WTC11 (cell line): Measurements from ENCODE around the gene CNKSR3. TPM values are rescaled to one million over a fixed set of nuclear protein-coding genes. Genes with fewer than 3 reads are reported as not detected.

Experiments
- ATAC-seq: fragments of 200-7000 bp; cut with Tn5 transposase; 2 replicates; pipeline ENCODE4 v1.10.0; 2021; ENCODE audit warnings: mild to moderate bottlenecking, moderate library complexity
- CTCF ChIA-PET: fragments of 300-600 bp; sonication (Branson Sonifier 250); formaldehyde crosslinking; loops from one replicate; lab custom pipeline; 2021; ENCODE audit warnings: antibody characterized with exemption; lab: Charles Lee
- POLR2A ChIA-PET: fragments of 350-600 bp; sonication (Branson Sonifier 250); formaldehyde crosslinking; loops from one replicate; lab custom pipeline; 2021; ENCODE audit warnings: antibody characterized with exemption; lab: Charles Lee
- DNase-seq: peaks from one replicate; pipeline ENCODE4 v3.0.0; 2021; ENCODE audit warnings: low spot score
- H3K27ac Mint-ChIP-seq: 2 replicates; pipeline ENCODE4 v1.8.0; 2021; ENCODE audit warnings: mixed read lengths
- H3K27me3 Mint-ChIP-seq: 2 replicates; pipeline ENCODE4 v1.8.0; 2021; ENCODE audit warnings: low read depth, mild to moderate bottlenecking, moderate library complexity, mixed read lengths
- H3K36me3 Mint-ChIP-seq: 2 replicates; pipeline ENCODE4 v1.8.0; 2021; ENCODE audit warnings: mixed read lengths
- H3K4me1 Mint-ChIP-seq: 2 replicates; pipeline ENCODE4 v1.8.0; 2022; ENCODE audit warnings: mixed read lengths
- H3K4me3 Mint-ChIP-seq: 2 replicates; pipeline ENCODE4 v1.8.0; 2021; ENCODE audit warnings: mild to moderate bottlenecking, moderate library complexity, mixed read lengths
- H3K9me3 Mint-ChIP-seq: 2 replicates; pipeline ENCODE4 v1.8.0; 2021; ENCODE audit warnings: mixed read lengths
- JUN ChIP-seq: sonication (generic); formaldehyde crosslinking; IDR thresholded peaks from 2 replicates; pipeline ENCODE4 v1.8.0; 2023; ENCODE audit warnings: mild to moderate bottlenecking, missing genetic modification reagents
- KAT7 ChIP-seq: sonication (generic); formaldehyde crosslinking; IDR thresholded peaks from 2 replicates; pipeline ENCODE4 v1.8.1; 2023; ENCODE audit warnings: missing genetic modification reagents, mild to moderate bottlenecking, borderline replicate concordance
- MXD4 ChIP-seq: fragments of 250-450 bp; sonication (Bioruptor Pico); IDR thresholded peaks from 2 replicates; pipeline ENCODE4 v1.8.0; 2021; ENCODE audit warnings: mild to moderate bottlenecking, moderate library complexity, borderline replicate concordance
- RELA ChIP-seq: sonication (generic); formaldehyde crosslinking; IDR thresholded peaks from 2 replicates; pipeline ENCODE4 v1.8.1; 2022; ENCODE audit warnings: missing genetic modification reagents, mild to moderate bottlenecking, borderline replicate concordance
- RORB ChIP-seq: fragments of 250-450 bp; sonication (Bioruptor Pico); IDR thresholded peaks from 2 replicates; pipeline ENCODE4 v1.9.0; 2021; ENCODE audit warnings: mild to moderate bottlenecking
- SMAD3 ChIP-seq: sonication (generic); formaldehyde crosslinking; IDR thresholded peaks from 2 replicates; pipeline ENCODE4 v1.8.0; 2022; ENCODE audit warnings: missing genetic modification reagents, mild to moderate bottlenecking, borderline replicate concordance
- SMAD4 ChIP-seq: sonication (generic); formaldehyde crosslinking; IDR thresholded peaks from 2 replicates; pipeline ENCODE4 v1.8.0; 2022; ENCODE audit warnings: mild to moderate bottlenecking, missing genetic modification reagents
- TEAD4 ChIP-seq: sonication (generic); formaldehyde crosslinking; IDR thresholded peaks from 2 replicates; pipeline ENCODE4 v1.8.0; 2022; ENCODE audit warnings: mild to moderate bottlenecking, missing genetic modification reagents
- TP53 ChIP-seq: sonication (generic); formaldehyde crosslinking; IDR thresholded peaks from 2 replicates; pipeline ENCODE4 v1.8.1; 2023; ENCODE audit warnings: mild to moderate bottlenecking, missing genetic modification reagents
- ZNF263 ChIP-seq: sonication (generic); formaldehyde crosslinking; IDR thresholded peaks from 2 replicates; pipeline ENCODE4 v1.8.1; 2022; ENCODE audit warnings: low read depth, mild to moderate bottlenecking, moderate library complexity, missing genetic modification reagents
- ZNF317 ChIP-seq: sonication (generic); formaldehyde crosslinking; IDR thresholded peaks from 2 replicates; pipeline ENCODE4 v1.8.1; 2023; ENCODE audit warnings: low read depth, mild to moderate bottlenecking, moderate library complexity, missing genetic modification reagents, borderline replicate concordance
- ZNF416 ChIP-seq: fragments of 250-450 bp; sonication (Bioruptor Pico); IDR thresholded peaks from 2 replicates; pipeline ENCODE4 v1.9.0; 2021; ENCODE audit warnings: mild to moderate bottlenecking, inconsistent platforms
- total RNA-seq: library from RNA; stranded (reverse); gene quantifications from 3 replicates; pipeline ENCODE4 v1.2.3, GENCODE V29; 2021
- TF ChIP-seq, protein P1 (sequence below): sonication (generic); formaldehyde crosslinking; conservative IDR thresholded peaks from 2 replicates; pipeline ENCODE4 v1.8.1; 2023; ENCODE audit warnings: mild to moderate bottlenecking, low read depth, missing genetic modification reagents, moderate library complexity
- TF ChIP-seq, protein P2 (sequence below): sonication (generic); formaldehyde crosslinking; IDR thresholded peaks from 2 replicates; pipeline ENCODE4 v1.8.1; 2023; ENCODE audit warnings: mild to moderate bottlenecking, missing genetic modification reagents
- TF ChIP-seq, protein P3 (sequence below): sonication (generic); formaldehyde crosslinking; IDR thresholded peaks from 2 replicates; pipeline ENCODE4 v1.8.0; 2022; ENCODE audit warnings: mild to moderate bottlenecking, missing genetic modification reagents
- TF ChIP-seq, protein P4 (sequence below): sonication (generic); formaldehyde crosslinking; IDR thresholded peaks from 2 replicates; pipeline ENCODE4 v1.8.0; 2022; ENCODE audit warnings: mild to moderate bottlenecking, missing genetic modification reagents
- TF ChIP-seq, protein P5 (sequence below): fragments of 250-450 bp; sonication (Bioruptor Pico); IDR thresholded peaks from 2 replicates; pipeline ENCODE4 v1.8.0; 2021; ENCODE audit warnings: mild to moderate bottlenecking
- TF ChIP-seq, protein P6 (sequence below): sonication (generic); formaldehyde crosslinking; IDR thresholded peaks from 2 replicates; pipeline ENCODE4 v1.8.1; 2023; ENCODE audit warnings: mild to moderate bottlenecking, missing genetic modification reagents
- TF ChIP-seq, protein P7 (sequence below): sonication (generic); formaldehyde crosslinking; IDR thresholded peaks from 2 replicates; pipeline ENCODE4 v1.8.1; 2023; ENCODE audit warnings: mild to moderate bottlenecking, missing genetic modification reagents, borderline replicate concordance

CNKSR3 gene
- total RNA-seq, 1 experiment from 2014 or later = 5.7 TPM

DNA sequence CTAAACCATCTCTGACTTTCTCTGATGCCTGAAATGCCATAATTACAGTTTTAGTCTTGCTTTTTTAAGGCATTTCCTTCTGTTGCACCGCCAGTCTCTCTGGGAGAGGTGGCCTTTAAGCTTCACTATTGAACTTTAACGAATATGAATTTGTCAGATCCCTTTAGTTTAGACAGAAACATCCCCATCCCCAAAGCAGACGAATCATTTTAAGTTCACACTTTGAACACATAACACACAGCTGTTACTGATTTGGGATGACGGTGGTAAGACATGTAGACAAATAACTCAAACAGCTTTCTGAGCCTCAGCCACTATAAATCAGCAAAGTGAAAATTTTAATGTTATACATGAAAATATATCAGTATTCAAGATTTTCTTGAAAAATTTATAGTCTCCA, 146.7 kb downstream of the CNKSR3 start (continued):
- TF ChIP-seq, protein P1, sequence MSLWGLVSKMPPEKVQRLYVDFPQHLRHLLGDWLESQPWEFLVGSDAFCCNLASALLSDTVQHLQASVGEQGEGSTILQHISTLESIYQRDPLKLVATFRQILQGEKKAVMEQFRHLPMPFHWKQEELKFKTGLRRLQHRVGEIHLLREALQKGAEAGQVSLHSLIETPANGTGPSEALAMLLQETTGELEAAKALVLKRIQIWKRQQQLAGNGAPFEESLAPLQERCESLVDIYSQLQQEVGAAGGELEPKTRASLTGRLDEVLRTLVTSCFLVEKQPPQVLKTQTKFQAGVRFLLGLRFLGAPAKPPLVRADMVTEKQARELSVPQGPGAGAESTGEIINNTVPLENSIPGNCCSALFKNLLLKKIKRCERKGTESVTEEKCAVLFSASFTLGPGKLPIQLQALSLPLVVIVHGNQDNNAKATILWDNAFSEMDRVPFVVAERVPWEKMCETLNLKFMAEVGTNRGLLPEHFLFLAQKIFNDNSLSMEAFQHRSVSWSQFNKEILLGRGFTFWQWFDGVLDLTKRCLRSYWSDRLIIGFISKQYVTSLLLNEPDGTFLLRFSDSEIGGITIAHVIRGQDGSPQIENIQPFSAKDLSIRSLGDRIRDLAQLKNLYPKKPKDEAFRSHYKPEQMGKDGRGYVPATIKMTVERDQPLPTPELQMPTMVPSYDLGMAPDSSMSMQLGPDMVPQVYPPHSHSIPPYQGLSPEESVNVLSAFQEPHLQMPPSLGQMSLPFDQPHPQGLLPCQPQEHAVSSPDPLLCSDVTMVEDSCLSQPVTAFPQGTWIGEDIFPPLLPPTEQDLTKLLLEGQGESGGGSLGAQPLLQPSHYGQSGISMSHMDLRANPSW (CRISPR knock-in tag) = no peak
- TF ChIP-seq ZNF263 (no peak), TP53 (CRISPR knock-in tag) (no peak), ZNF416 (no peak), RELA (CRISPR knock-in tag) (no peak), ZNF317 (CRISPR knock-in tag) (no peak), SMAD4 (CRISPR knock-in tag) (no peak), KAT7 (no peak), RORB (no peak)
- TF ChIP-seq, protein P2, sequence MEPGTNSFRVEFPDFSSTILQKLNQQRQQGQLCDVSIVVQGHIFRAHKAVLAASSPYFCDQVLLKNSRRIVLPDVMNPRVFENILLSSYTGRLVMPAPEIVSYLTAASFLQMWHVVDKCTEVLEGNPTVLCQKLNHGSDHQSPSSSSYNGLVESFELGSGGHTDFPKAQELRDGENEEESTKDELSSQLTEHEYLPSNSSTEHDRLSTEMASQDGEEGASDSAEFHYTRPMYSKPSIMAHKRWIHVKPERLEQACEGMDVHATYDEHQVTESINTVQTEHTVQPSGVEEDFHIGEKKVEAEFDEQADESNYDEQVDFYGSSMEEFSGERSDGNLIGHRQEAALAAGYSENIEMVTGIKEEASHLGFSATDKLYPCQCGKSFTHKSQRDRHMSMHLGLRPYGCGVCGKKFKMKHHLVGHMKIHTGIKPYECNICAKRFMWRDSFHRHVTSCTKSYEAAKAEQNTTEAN (CRISPR knock-in tag) = no peak
- TF ChIP-seq, protein P3, sequence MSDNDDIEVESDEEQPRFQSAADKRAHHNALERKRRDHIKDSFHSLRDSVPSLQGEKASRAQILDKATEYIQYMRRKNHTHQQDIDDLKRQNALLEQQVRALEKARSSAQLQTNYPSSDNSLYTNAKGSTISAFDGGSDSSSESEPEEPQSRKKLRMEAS (CRISPR knock-in tag) = no peak
- TF ChIP-seq, protein P4, sequence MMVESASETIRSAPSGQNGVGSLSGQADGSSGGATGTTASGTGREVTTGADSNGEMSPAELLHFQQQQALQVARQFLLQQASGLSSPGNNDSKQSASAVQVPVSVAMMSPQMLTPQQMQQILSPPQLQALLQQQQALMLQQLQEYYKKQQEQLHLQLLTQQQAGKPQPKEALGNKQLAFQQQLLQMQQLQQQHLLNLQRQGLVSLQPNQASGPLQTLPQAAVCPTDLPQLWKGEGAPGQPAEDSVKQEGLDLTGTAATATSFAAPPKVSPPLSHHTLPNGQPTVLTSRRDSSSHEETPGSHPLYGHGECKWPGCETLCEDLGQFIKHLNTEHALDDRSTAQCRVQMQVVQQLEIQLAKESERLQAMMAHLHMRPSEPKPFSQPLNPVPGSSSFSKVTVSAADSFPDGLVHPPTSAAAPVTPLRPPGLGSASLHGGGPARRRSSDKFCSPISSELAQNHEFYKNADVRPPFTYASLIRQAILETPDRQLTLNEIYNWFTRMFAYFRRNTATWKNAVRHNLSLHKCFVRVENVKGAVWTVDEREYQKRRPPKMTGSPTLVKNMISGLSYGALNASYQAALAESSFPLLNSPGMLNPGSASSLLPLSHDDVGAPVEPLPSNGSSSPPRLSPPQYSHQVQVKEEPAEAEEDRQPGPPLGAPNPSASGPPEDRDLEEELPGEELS (CRISPR knock-in tag) = no peak
- TF ChIP-seq, protein P5, sequence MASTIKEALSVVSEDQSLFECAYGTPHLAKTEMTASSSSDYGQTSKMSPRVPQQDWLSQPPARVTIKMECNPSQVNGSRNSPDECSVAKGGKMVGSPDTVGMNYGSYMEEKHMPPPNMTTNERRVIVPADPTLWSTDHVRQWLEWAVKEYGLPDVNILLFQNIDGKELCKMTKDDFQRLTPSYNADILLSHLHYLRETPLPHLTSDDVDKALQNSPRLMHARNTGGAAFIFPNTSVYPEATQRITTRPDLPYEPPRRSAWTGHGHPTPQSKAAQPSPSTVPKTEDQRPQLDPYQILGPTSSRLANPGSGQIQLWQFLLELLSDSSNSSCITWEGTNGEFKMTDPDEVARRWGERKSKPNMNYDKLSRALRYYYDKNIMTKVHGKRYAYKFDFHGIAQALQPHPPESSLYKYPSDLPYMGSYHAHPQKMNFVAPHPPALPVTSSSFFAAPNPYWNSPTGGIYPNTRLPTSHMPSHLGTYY (CRISPR knock-in tag) = no peak
- TF ChIP-seq, protein P6, sequence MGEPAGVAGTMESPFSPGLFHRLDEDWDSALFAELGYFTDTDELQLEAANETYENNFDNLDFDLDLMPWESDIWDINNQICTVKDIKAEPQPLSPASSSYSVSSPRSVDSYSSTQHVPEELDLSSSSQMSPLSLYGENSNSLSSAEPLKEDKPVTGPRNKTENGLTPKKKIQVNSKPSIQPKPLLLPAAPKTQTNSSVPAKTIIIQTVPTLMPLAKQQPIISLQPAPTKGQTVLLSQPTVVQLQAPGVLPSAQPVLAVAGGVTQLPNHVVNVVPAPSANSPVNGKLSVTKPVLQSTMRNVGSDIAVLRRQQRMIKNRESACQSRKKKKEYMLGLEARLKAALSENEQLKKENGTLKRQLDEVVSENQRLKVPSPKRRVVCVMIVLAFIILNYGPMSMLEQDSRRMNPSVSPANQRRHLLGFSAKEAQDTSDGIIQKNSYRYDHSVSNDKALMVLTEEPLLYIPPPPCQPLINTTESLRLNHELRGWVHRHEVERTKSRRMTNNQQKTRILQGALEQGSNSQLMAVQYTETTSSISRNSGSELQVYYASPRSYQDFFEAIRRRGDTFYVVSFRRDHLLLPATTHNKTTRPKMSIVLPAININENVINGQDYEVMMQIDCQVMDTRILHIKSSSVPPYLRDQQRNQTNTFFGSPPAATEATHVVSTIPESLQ (CRISPR knock-in tag) = no peak

DNA sequence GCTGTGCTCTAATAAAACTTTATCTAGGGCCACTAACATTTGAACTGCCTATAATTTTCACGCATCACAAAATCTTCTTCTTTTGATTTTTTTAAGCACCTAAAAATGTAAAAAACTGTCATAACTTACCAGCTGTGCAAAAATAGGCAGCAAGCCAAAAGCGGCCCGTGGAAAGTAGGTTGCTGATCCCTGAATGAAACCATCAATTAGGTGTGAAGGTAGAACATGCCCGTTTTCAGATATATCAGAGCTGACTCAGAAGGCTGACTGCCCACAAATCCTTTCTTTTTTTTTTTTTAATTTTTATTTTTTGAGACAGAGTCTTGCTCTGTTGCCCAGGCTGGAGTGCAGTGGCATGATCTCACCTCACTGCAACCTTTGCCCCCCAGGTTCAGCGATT, 149.0 kb downstream of the CNKSR3 start:
- H3K9me3 Mint-ChIP-seq = peaks cover 5% of the 10 kb centered on the region
- no peak overlapping the region for H3K27ac Mint-ChIP-seq
- no peaks in the 10 kb centered on the region for H3K36me3 Mint-ChIP-seq
- DNase-seq = no peak
- H3K4me3 Mint-ChIP-seq = no peak overlapping the region
- H3K27me3 Mint-ChIP-seq = no peaks in the 10 kb centered on the region
- peaks cover 5% of the 10 kb centered on the region; the same call in 1 of the 2 replicates for H3K4me1 Mint-ChIP-seq
- POLR2A ChIA-PET = interaction anchor here (0.6 kb wide), 1 partner anchor 8 kb away, joined by 5 read pairs; no protein-coding TSS in a partner anchor
- ATAC-seq = no peak
- CTCF ChIA-PET = no interaction called here
- TF ChIP-seq, protein P6 (CRISPR knock-in tag) = no peak
- TF ChIP-seq, protein P7, sequence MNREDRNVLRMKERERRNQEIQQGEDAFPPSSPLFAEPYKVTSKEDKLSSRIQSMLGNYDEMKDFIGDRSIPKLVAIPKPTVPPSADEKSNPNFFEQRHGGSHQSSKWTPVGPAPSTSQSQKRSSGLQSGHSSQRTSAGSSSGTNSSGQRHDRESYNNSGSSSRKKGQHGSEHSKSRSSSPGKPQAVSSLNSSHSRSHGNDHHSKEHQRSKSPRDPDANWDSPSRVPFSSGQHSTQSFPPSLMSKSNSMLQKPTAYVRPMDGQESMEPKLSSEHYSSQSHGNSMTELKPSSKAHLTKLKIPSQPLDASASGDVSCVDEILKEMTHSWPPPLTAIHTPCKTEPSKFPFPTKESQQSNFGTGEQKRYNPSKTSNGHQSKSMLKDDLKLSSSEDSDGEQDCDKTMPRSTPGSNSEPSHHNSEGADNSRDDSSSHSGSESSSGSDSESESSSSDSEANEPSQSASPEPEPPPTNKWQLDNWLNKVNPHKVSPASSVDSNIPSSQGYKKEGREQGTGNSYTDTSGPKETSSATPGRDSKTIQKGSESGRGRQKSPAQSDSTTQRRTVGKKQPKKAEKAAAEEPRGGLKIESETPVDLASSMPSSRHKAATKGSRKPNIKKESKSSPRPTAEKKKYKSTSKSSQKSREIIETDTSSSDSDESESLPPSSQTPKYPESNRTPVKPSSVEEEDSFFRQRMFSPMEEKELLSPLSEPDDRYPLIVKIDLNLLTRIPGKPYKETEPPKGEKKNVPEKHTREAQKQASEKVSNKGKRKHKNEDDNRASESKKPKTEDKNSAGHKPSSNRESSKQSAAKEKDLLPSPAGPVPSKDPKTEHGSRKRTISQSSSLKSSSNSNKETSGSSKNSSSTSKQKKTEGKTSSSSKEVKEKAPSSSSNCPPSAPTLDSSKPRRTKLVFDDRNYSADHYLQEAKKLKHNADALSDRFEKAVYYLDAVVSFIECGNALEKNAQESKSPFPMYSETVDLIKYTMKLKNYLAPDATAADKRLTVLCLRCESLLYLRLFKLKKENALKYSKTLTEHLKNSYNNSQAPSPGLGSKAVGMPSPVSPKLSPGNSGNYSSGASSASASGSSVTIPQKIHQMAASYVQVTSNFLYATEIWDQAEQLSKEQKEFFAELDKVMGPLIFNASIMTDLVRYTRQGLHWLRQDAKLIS (CRISPR knock-in tag) = no peak
- no peak for TF ChIP-seq KAT7
- no peak for TF ChIP-seq SMAD3
- TF ChIP-seq MXD4 (CRISPR knock-in tag) = no peak
- no peak for TF ChIP-seq SMAD4 (CRISPR knock-in tag)
- TF ChIP-seq JUN (CRISPR knock-in tag) = no peak
- TF ChIP-seq, protein P5 (CRISPR knock-in tag) = no peak
- TF ChIP-seq TEAD4 (CRISPR knock-in tag) = no peak
